Mesendoderm (in vitro differentiated cells): ENCODE results near the gene NAT16.
A peak's percentile ranks its signal among the peaks of the same experiment; 100 is the strongest.
"Not testable (repeated sequence)": the region's sequence is repeated elsewhere in the genome, so short reads cannot be mapped to it uniquely, and the experiment has no call there.

ENCODE experiments used
- DNase-seq: peaks from one replicate; pipeline ENCODE4 v3.0.0; 2013
- H2AK5ac ChIP-seq: 2 replicates; pipeline ENCODE4 v1.6.1; 2013; ENCODE audit warnings: low read length, inconsistent platforms
- H2BK120ac ChIP-seq: 2 replicates; pipeline ENCODE4 v1.6.1; 2013; ENCODE audit warnings: low read depth, mild to moderate bottlenecking, low read length, moderate library complexity, mixed read lengths
- H2BK15ac ChIP-seq: replicated peaks from 2 replicates; pipeline ENCODE4 v1.6.1; 2013; ENCODE audit warnings: low read depth, mild to moderate bottlenecking, moderate library complexity
- H2BK5ac ChIP-seq: 2 replicates; pipeline ENCODE4 v1.6.1; 2013; ENCODE audit warnings: low read length, inconsistent platforms
- H3K18ac ChIP-seq: 2 replicates; pipeline ENCODE4 v1.6.1; 2013; ENCODE audit warnings: mild to moderate bottlenecking, low read length, mixed read lengths
- H3K23ac ChIP-seq: one replicate; pipeline ENCODE4 v1.6.1; 2013; ENCODE audit warnings: low read length
- H3K27ac ChIP-seq: 2 replicates; pipeline ENCODE4 v1.5.1; 2013; ENCODE audit warnings: low read depth, mild to moderate bottlenecking, inconsistent platforms, low read length, moderate library complexity
- H3K27me3 ChIP-seq: 2 replicates; pipeline ENCODE4 v1.6.1; 2013; ENCODE audit warnings: low read length, control low read depth, mild to moderate bottlenecking, inconsistent platforms; ENCODE audit not compliant: insufficient read depth, poor library complexity
- H3K36me3 ChIP-seq: 2 replicates; pipeline ENCODE4 v1.6.1; 2013; ENCODE audit warnings: low read length, inconsistent platforms; ENCODE audit not compliant: control insufficient read depth, insufficient read depth
- H3K4ac ChIP-seq: one replicate; pipeline ENCODE4 v1.6.1; 2013; ENCODE audit warnings: low read depth, mild to moderate bottlenecking, low read length, moderate library complexity
- H3K4me1 ChIP-seq: 2 replicates; pipeline ENCODE4 v1.6.1; 2013; ENCODE audit warnings: low read depth, low read length, inconsistent platforms; ENCODE audit not compliant: control insufficient read depth
- H3K4me2 ChIP-seq: 2 replicates; pipeline ENCODE4 v1.6.1; 2013; ENCODE audit warnings: low read length
- H3K4me3 ChIP-seq: 2 replicates; pipeline ENCODE4 v1.5.1; 2013; ENCODE audit warnings: mild to moderate bottlenecking, low read length
- H3K56ac ChIP-seq: one replicate; pipeline ENCODE4 v1.6.1; 2013; ENCODE audit warnings: low read length
- H3K79me1 ChIP-seq: 2 replicates; pipeline ENCODE4 v1.6.1; 2013; ENCODE audit warnings: low read length, inconsistent platforms
- H3K79me2 ChIP-seq: 2 replicates; pipeline ENCODE4 v1.6.1; 2013; ENCODE audit warnings: mild to moderate bottlenecking, low read length; ENCODE audit not compliant: control insufficient read depth, insufficient read depth
- H3K9ac ChIP-seq: 2 replicates; pipeline ENCODE4 v1.6.1; 2013; ENCODE audit warnings: low read length, inconsistent platforms
- H4K5ac ChIP-seq: one replicate; pipeline ENCODE4 v1.6.1; 2013; ENCODE audit warnings: low read length
- H4K8ac ChIP-seq: one replicate; pipeline ENCODE4 v1.6.1; 2013; ENCODE audit warnings: low read depth, mild to moderate bottlenecking, control low read depth, low read length, moderate library complexity
- WGBS: extraction: QIAGEN DNeasy Blood & Tissue Kit; methylation state at CpG from one replicate; pipeline ENCODE4 v1.1.7; 2013; ENCODE audit warnings: low lambda C conversion rate, missing lambda C conversion rate; ENCODE audit not compliant: insufficient coverage; ENCODE audit errors: extremely low coverage; 5-methylcytosine and 5-hydroxymethylcytosine counted together

Gene NAT16

DNA sequence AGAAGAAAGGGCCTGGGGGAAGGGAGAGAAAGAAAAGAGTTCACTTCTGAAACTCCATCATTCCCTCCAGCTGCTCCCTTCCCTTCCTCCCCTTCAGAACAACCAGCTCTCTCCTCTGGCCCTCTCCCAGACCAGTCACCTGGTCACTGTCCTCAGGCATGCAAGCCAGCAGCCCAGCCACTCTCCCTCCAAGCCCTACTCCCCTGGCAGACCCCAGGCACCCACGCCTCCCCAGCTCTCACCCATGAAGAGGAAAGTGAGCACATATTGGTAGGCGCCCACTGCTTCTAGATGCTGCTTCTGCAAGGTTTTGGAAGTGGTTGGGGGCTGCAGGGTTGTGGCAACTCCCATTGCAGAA is 20.4 kb upstream of the NAT16 start:
- WGBS = no CpG with 5 or more reads among the region's 2 CpGs
- no peak for DNase-seq
- Histone ChIP-seq H3K9ac (no peak overlapping the region), H3K4me3 (no peak overlapping the region), H3K79me1 (no peaks in the 10 kb centered on the region), H3K27ac (no peak overlapping the region), H3K18ac (no peak overlapping the region), H3K4ac (no peak overlapping the region), H2BK15ac (no peak overlapping the region), H4K5ac (no peak overlapping the region), H3K27me3 (no peaks in the 10 kb centered on the region), H3K36me3 (no peaks in the 10 kb centered on the region), H3K4me2 (no peak overlapping the region), H2BK120ac (no peak overlapping the region), H2BK5ac (no peak overlapping the region), H3K79me2 (no peaks in the 10 kb centered on the region), H3K56ac (peak overlapping the region; percentile 5), H3K23ac (no peak overlapping the region), H4K8ac (no peak overlapping the region), H3K4me1 (no peaks in the 10 kb centered on the region), H2AK5ac (no peak overlapping the region)

- not testable (repeated sequence) for H2BK5ac ChIP-seq, H2AK5ac ChIP-seq, H3K79me2 ChIP-seq, H3K4ac ChIP-seq, H3K79me1 ChIP-seq, H3K18ac ChIP-seq, H3K4me1 ChIP-seq, H3K27me3 ChIP-seq, H3K23ac ChIP-seq, H3K27ac ChIP-seq, H2BK120ac ChIP-seq, H2BK15ac ChIP-seq, H4K5ac ChIP-seq, H3K4me3 ChIP-seq, H3K4me2 ChIP-seq, H3K56ac ChIP-seq, H4K8ac ChIP-seq, H3K36me3 ChIP-seq, H3K9ac ChIP-seq, DNase-seq
- WGBS = no CpG with 5 or more reads among the region's 10 CpGs
Observed at GRCh38 chr7:101199522-101199921, 19.4 kb upstream of the NAT16 start.

DNA sequence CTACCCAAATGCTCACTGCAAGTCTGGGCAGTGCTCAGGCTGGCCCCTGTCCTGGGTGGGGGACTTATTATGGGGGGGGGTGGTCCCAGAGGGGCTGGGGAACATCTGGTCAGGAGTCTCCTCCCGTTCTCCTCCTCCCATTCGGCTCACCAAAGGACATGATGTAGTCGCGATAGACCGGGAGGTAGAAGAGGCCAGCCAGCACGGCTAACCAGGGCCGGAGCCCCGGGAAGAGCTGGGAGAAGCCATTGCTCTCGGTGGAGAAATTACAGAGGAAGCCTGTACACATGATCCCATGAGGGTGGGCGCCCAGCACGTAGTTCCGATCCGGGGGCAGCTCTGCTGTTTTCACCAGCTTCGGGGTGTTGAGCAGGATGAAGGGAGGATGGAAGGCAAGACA is 18.4 kb upstream of the NAT16 start:
- Histone ChIP-seq H2AK5ac (no peak overlapping the region), H3K4me1 (no peaks in the 10 kb centered on the region), H3K36me3 (no peaks in the 10 kb centered on the region), H3K4ac (no peak overlapping the region), H3K79me1 (no peaks in the 10 kb centered on the region), H3K79me2 (no peaks in the 10 kb centered on the region), H4K5ac (no peak overlapping the region), H3K18ac (no peak overlapping the region), H3K56ac (no peak overlapping the region), H4K8ac (no peak overlapping the region), H3K27me3 (no peaks in the 10 kb centered on the region), H3K27ac (no peak overlapping the region), H2BK120ac (no peak overlapping the region), H3K4me2 (no peak overlapping the region), H3K23ac (no peak overlapping the region), H3K9ac (no peak overlapping the region), H2BK15ac (no peak overlapping the region), H2BK5ac (no peak overlapping the region), H3K4me3 (no peak overlapping the region)
- no CpG with 5 or more reads among the region's 14 CpGs for WGBS
- DNase-seq = no peak

DNA sequence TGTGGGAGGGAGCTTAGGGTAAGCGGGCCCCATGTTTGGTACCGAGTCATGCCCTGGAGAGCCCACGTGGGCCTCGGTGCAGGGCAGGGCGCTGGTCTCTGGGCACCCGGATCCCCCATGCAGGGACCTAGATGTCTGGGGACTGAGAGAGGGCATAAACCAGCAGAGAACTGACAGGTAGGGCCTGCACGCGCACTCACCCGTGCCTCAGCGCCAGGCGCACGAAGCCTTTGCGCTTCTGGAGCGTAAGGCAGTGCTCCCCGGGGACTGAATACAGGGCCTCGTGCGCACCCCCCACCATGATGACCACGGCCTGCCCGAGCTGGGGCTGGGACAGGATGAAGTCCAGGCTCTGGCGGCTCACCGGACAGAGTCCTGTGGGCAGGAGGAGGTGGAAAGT is 17.9 kb upstream of the NAT16 start:
- no peaks in the 10 kb centered on the region for H3K27me3 ChIP-seq
- H3K56ac ChIP-seq = no peak overlapping the region
- no CpG with 5 or more reads among the region's 21 CpGs for WGBS
- no peak overlapping the region for H4K8ac ChIP-seq
- no peaks in the 10 kb centered on the region for H3K79me2 ChIP-seq
- no peak overlapping the region for H3K4me3 ChIP-seq
- H3K18ac ChIP-seq = no peak overlapping the region
- no peak overlapping the region for H2BK120ac ChIP-seq
- no peak overlapping the region for H2AK5ac ChIP-seq
- no peak overlapping the region for H3K27ac ChIP-seq
- H3K4me2 ChIP-seq = no peak overlapping the region
- no peak overlapping the region for H3K4ac ChIP-seq
- H3K4me1 ChIP-seq = no peaks in the 10 kb centered on the region
- no peak overlapping the region for H2BK15ac ChIP-seq
- no peak overlapping the region for H4K5ac ChIP-seq
- no peaks in the 10 kb centered on the region for H3K79me1 ChIP-seq
- H2BK5ac ChIP-seq = no peak overlapping the region
- no peak overlapping the region for H3K23ac ChIP-seq
- no peaks in the 10 kb centered on the region for H3K36me3 ChIP-seq
- no peak overlapping the region for H3K9ac ChIP-seq
- no peak for DNase-seq

DNA sequence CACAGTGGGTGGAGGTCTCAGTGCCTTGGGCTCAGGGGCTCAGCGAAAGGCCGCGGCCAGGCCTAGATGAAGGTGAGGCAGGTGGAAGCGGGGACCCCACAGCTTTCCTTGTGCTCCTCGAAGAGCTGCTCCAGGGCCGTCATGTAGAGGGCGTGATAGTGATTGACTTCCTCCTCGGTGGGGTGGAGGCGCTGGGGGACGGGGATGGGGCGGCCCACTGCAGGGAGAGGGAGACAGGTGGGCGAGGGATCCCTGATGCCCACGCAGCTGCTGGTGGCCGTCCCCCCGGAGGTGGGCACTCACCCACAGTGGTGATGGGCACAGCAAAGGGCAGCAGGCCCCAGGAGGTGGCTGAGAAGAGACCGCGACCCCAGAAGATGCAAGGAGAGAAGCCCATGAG is 15.8 kb upstream of the NAT16 start:
- Histone ChIP-seq H3K4me1 (no peaks in the 10 kb centered on the region), H3K79me2 (no peaks in the 10 kb centered on the region), H4K8ac (no peak overlapping the region), H3K4me2 (no peak overlapping the region), H2BK15ac (no peak overlapping the region), H2BK5ac (no peak overlapping the region), H4K5ac (no peak overlapping the region), H3K18ac (no peak overlapping the region), H2BK120ac (no peak overlapping the region), H3K56ac (no peak overlapping the region), H3K36me3 (no peaks in the 10 kb centered on the region), H3K27me3 (no peaks in the 10 kb centered on the region), H3K4ac (no peak overlapping the region), H2AK5ac (no peak overlapping the region), H3K27ac (no peak overlapping the region), H3K79me1 (no peaks in the 10 kb centered on the region), H3K9ac (no peak overlapping the region), H3K4me3 (no peak overlapping the region), H3K23ac (no peak overlapping the region)
- DNase-seq = no peak
- no CpG with 5 or more reads among the region's 17 CpGs for WGBS

DNA sequence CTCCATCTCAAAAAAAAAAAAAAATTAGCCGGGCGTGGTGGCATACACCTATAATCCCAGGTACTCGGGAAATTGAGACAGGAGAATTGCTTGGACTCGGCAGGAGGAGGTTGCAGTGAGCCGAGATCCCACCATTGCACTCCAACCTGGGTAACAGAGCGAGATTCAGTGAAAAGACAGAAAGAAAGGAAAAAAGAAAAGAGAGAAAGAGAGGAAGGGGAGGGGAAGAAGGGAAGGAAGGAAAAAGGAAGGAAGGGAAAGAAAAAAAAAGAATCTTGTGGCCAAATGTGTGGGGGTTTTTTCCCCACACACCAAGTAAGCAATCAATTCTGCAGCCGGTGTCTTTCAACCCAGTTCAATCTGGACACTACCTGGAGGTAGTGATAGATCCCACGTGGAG is 9.0 kb upstream of the NAT16 start:
- Histone ChIP-seq H3K9ac (no peak overlapping the region), H3K4me1 (no peaks in the 10 kb centered on the region), H2AK5ac (no peak overlapping the region), H2BK15ac (no peak overlapping the region), H3K4me3 (no peak overlapping the region), H3K27ac (no peak overlapping the region), H3K23ac (no peak overlapping the region), H3K27me3 (no peaks in the 10 kb centered on the region), H3K79me1 (no peaks in the 10 kb centered on the region), H3K36me3 (no peaks in the 10 kb centered on the region), H2BK120ac (no peak overlapping the region), H3K4me2 (no peak overlapping the region), H3K79me2 (no peaks in the 10 kb centered on the region), H3K4ac (no peak overlapping the region), H4K5ac (no peak overlapping the region), H2BK5ac (no peak overlapping the region), H4K8ac (no peak overlapping the region), H3K18ac (no peak overlapping the region), H3K56ac (no peak overlapping the region)
- WGBS = no CpG with 5 or more reads among the region's 8 CpGs
- DNase-seq = no peak
